CD4-positive, alpha-beta T cell (primary cell): ENCODE data around the gene SPATA31D3. TPM values are rescaled to one million over a fixed set of nuclear protein-coding genes. Genes with fewer than 3 reads are reported as not detected.
"Not testable (repeated sequence)": the region's sequence is repeated elsewhere in the genome, so short reads cannot be mapped to it uniquely, and the experiment has no call there.

ENCODE experiments used
- ATAC-seq: fragments of 200-7000 bp; cut with Tn5 transposase; one replicate; pipeline ENCODE4 v1.10.0; 2022; ENCODE audit warnings: mild to moderate bottlenecking; ENCODE audit not compliant: poor library complexity
- CTCF ChIA-PET: fragments of 350-600 bp; sonication (Branson Sonifier 250); formaldehyde crosslinking; loops from one replicate; lab custom pipeline; 2021; ENCODE audit warnings: antibody characterized with exemption, inconsistent platforms; lab: Charles Lee
- POLR2A ChIA-PET: fragments of 350-600 bp; sonication (Branson Sonifier 250); formaldehyde crosslinking; loops from one replicate; lab custom pipeline; 2021; ENCODE audit warnings: antibody characterized with exemption, inconsistent platforms; lab: Charles Lee
- DNase-seq, 14 experiments: peaks; one replicate each; pipeline ENCODE4 v3.0.0-alpha.2; 2013 to 2020; ENCODE audit warnings: mixed read lengths in 2 of 14
- H3K27ac ChIP-seq, 2 donors: one replicate each; pipeline versions ENCODE4 v1.5.1 to v1.7.0; 2013; ENCODE audit warnings: low read length in 2 of 2, low read depth in 1 of 2, mild to moderate bottlenecking in 1 of 2
- H3K27me3 ChIP-seq, 2 experiments: 1 replicate in 1 of 2; 2 replicates in 1 of 2; pipeline versions ENCODE4 v1.6.1 to v1.7.0; 2013; ENCODE audit warnings: low read length in 2 of 2, control low read depth in 1 of 2, mild to moderate bottlenecking in 1 of 2, moderate library complexity in 1 of 2; ENCODE audit not compliant: insufficient read depth in 2 of 2, control insufficient read depth in 1 of 2
- H3K36me3 ChIP-seq: one replicate; pipeline ENCODE4 v1.6.1; 2013; ENCODE audit warnings: low read length, control low read depth; ENCODE audit not compliant: insufficient read depth
- H3K4me1 ChIP-seq: one replicate; pipeline ENCODE4 v1.6.1; 2013; ENCODE audit warnings: low read length, control low read depth; ENCODE audit not compliant: insufficient read depth
- H3K4me3 ChIP-seq: one replicate; pipeline ENCODE4 v1.5.1; 2013; ENCODE audit warnings: mild to moderate bottlenecking, low read length, moderate library complexity
- H3K9me3 ChIP-seq, 2 experiments: 1 replicate in 1 of 2; 2 replicates in 1 of 2; pipeline versions ENCODE4 v1.6.1 to v1.7.0; 2013; ENCODE audit warnings: low read length in 2 of 2, mild to moderate bottlenecking in 2 of 2, control low read depth in 1 of 2, moderate library complexity in 1 of 2; ENCODE audit not compliant: control insufficient read depth in 1 of 2, insufficient read depth in 1 of 2
- H3K27ac Mint-ChIP-seq: one replicate; pipeline ENCODE4 v1.8.0; 2020; ENCODE audit warnings: mixed read lengths
- H3K27me3 Mint-ChIP-seq: one replicate; pipeline ENCODE4 v1.8.0; 2021; ENCODE audit warnings: mixed read lengths
- H3K36me3 Mint-ChIP-seq: one replicate; pipeline ENCODE4 v1.8.0; 2021; ENCODE audit warnings: low read depth, mixed read lengths
- H3K4me1 Mint-ChIP-seq: one replicate; pipeline ENCODE4 v1.8.0; 2021; ENCODE audit warnings: low read depth, mixed read lengths
- H3K4me3 Mint-ChIP-seq: one replicate; pipeline ENCODE4 v1.8.0; 2020; ENCODE audit warnings: mild to moderate bottlenecking, mixed read lengths
- H3K9me3 Mint-ChIP-seq: one replicate; pipeline ENCODE4 v1.8.0; 2020; ENCODE audit warnings: mixed read lengths
- intact Hi-C, 2 experiments: fragments of 100-400 bp; cut with DNase I in 1 of 2; cut with micrococcal nuclease in 1 of 2; formaldehyde crosslinking; loops; one replicate each; pipeline versions ENCODE4 v1.15.1 to v1.9.0; 2023 to 2025; cut with DNase I, micrococcal nuclease
- total RNA-seq, 174 experiments: library from RNA in 2 of 174; stranded (reverse) in 2 of 174; gene quantifications; one replicate each; pipeline ENCODE4 v1.2.3 and lab custom pipeline; 2021 to 2026
- TF ChIP-seq, protein P1 (sequence below): fragments of 200-600 bp; IDR thresholded peaks from one replicate; pipeline ENCODE4 v1.8.0; 2022; ENCODE audit warnings: antibody characterized with exemption, mild to moderate bottlenecking

SPATA31D3 gene
- total RNA-seq, 2 experiments from 2014 or later: not detected

DNA sequence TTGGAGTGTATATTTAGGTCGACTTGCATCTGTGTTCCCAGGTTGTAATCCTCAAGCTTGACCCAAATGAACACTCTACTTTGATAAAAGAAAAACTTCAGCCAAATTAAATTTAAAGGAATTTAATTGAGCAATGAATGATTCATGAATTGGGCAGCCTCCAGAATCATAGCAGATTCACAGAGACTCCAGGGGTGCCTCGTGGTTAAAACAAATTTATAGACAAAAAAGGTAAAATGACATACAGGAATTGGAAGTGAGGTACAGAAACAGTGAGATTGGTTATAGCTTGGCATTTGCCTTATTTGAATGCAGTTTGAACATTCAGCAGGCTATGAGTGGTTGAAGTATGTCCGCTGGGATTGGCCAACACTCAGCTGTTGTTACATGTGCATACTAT, 36.6 kb upstream of the SPATA31D3 start:
- Mint-ChIP-seq H3K36me3 (no peaks in the 10 kb centered on the region), H3K27ac (no peak overlapping the region), H3K9me3 (no peaks in the 10 kb centered on the region), H3K4me3 (no peak overlapping the region), H3K4me1 (no peaks in the 10 kb centered on the region), H3K27me3 (no peaks in the 10 kb centered on the region)
- H3K9me3 ChIP-seq: no peaks in the 10 kb centered on the region
- TF ChIP-seq, protein P1, sequence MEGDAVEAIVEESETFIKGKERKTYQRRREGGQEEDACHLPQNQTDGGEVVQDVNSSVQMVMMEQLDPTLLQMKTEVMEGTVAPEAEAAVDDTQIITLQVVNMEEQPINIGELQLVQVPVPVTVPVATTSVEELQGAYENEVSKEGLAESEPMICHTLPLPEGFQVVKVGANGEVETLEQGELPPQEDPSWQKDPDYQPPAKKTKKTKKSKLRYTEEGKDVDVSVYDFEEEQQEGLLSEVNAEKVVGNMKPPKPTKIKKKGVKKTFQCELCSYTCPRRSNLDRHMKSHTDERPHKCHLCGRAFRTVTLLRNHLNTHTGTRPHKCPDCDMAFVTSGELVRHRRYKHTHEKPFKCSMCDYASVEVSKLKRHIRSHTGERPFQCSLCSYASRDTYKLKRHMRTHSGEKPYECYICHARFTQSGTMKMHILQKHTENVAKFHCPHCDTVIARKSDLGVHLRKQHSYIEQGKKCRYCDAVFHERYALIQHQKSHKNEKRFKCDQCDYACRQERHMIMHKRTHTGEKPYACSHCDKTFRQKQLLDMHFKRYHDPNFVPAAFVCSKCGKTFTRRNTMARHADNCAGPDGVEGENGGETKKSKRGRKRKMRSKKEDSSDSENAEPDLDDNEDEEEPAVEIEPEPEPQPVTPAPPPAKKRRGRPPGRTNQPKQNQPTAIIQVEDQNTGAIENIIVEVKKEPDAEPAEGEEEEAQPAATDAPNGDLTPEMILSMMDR: no peak
- no peak overlapping the region for H3K27ac ChIP-seq
- POLR2A ChIA-PET: no interaction called here
- no peaks in the 10 kb centered on the region for H3K27me3 ChIP-seq
- ATAC-seq (no peak), DNase-seq (no peak)
- CTCF ChIA-PET: interaction anchor here (1.0 kb wide), 1 partner anchor 11 kb away, joined by 3 read pairs; no protein-coding TSS in a partner anchor
- intact Hi-C loops: no loop called here
- no peaks in the 10 kb centered on the region for H3K36me3 ChIP-seq
- no peak overlapping the region for H3K4me3 ChIP-seq
- no peaks in the 10 kb centered on the region for H3K4me1 ChIP-seq

DNA sequence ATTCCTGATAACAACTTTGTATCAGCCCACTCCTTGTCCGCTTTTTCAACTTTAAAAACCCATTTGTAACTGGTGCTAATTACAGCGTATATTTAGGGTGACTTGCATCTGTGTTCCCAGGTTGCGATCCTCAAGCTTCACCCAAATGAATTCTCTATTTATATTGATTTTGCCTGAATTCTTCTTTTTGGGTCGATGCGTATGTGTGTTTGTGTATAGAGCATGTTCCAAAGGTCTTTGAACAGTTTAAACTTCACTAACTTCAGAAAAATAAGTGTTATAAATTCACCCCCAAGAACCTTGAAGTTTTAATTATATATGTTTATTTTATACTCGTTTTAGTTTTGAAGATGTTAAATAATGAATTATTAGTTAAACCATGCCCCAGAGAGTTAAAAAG, 31.2 kb upstream of the SPATA31D3 start:
- intact Hi-C loops: no loop called here
- H3K9me3 Mint-ChIP-seq: peaks cover 2% of the 10 kb centered on the region
- no peak overlapping the region for H3K27ac ChIP-seq
- H3K27me3 ChIP-seq: no peaks in the 10 kb centered on the region
- no peak overlapping the region for H3K27ac Mint-ChIP-seq
- no peaks in the 10 kb centered on the region for H3K9me3 ChIP-seq
- no peaks in the 10 kb centered on the region for H3K36me3 ChIP-seq
- no peaks in the 10 kb centered on the region for H3K36me3 Mint-ChIP-seq
- H3K4me3 ChIP-seq: no peak overlapping the region
- TF ChIP-seq, protein P1: no peak
- no peaks in the 10 kb centered on the region for H3K27me3 Mint-ChIP-seq
- H3K4me1 ChIP-seq: no peaks in the 10 kb centered on the region
- ATAC-seq (no peak), DNase-seq (no peak)
- H3K4me1 Mint-ChIP-seq: no peaks in the 10 kb centered on the region
- CTCF ChIA-PET: no interaction called here
- no peak overlapping the region for H3K4me3 Mint-ChIP-seq
- POLR2A ChIA-PET: no interaction called here

DNA sequence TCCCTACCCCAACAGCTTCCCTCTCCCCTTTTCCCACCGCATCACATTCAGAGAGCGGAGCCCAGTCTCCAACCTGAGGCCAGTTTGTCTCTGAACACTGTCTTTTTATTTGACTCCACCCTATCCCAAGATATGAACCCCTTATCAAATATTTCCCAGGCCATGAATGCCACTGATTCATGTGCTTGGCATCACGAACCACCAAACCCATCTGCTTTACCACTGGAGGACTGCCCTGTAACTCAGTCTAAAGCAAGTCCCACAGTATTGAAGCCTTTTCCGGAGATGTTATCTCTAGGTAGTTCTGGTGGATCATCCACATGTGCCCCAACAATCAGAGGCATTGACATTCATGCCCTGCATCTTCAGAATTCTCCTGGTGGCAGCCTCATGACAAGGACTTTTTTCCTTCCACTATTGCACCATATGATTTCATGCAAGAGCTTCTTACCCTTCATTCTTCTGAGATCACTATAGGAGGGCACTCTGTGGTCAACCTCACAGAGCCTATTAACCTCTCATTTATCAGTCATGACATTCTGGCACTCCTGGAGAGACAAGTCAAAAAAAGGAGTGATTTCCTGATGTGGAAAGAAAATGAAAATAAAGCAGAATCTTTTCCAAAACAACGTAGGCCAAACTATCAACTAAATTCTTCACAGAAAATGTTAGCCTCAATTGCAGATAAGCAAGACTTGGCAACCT, 27.3 kb upstream of the SPATA31D3 start:
- Histone ChIP-seq H3K27ac (no peak overlapping the region), H3K27me3 (no peaks in the 10 kb centered on the region), H3K4me3 (no peak overlapping the region), H3K36me3 (no peaks in the 10 kb centered on the region), H3K4me1 (no peaks in the 10 kb centered on the region), H3K9me3 (no peaks in the 10 kb centered on the region)
- Mint-ChIP-seq H3K27ac (no peak overlapping the region), H3K4me3 (no peak overlapping the region), H3K9me3 (peaks cover 2% of the 10 kb centered on the region), H3K36me3 (no peaks in the 10 kb centered on the region), H3K27me3 (no peaks in the 10 kb centered on the region), H3K4me1 (no peaks in the 10 kb centered on the region)
- intact Hi-C loops: no loop called here
- CTCF ChIA-PET: no interaction called here
- TF ChIP-seq, protein P1: no peak
- DNase-seq (no peak), ATAC-seq (no peak)
- POLR2A ChIA-PET: no interaction called here

DNA sequence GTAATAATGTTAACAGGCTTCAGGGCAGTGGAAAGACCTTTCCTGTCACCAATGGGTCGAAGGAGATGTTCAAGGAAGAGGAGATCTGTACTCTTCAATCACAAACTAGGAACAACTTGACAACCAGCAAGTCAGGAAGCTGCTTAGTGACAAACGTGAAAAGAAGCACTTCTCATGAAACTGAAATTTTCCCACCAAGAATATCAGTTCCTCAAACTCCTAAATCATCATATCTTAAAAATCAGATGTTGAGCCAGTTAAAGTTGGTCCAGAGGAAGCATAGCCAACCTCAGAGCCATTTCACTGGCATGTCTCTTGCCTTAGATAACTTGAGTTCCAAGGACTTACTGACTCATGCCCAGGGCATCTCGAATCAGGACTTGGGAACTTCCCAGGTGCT, 24.8 kb upstream of the SPATA31D3 start:
- CTCF ChIA-PET, POLR2A ChIA-PET, H3K27ac Mint-ChIP-seq: not testable (repeated sequence)

DNA sequence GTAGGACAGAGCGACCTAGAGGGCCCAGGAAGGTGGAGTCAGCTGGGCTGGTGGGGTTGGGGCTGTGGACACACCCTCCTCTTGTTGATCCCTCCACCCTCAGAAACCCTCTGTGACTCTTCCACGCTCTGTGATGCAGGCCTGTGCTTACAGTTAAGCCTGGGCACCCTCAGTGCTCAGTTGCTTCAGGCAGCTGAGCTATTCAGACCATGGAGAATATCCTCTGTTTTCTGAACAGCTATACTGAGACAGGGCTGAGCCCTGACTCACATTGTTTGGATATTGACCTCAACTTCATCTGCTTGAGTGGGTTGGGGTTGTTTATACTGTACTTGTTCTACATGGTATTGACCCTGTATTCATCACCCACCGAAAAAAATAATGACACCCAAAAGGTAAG, 15.0 kb upstream of the SPATA31D3 start, which contains the start of gene SPATA31D4:
TSS of gene SPATA31D4 (plus strand) at position 124 of the 400 bp plus-strand sequence. CDS start at position 210, 86 bp downstream.
- POLR2A ChIA-PET, H3K4me1 ChIP-seq, H3K4me3 Mint-ChIP-seq, H3K27me3 Mint-ChIP-seq, H3K27ac ChIP-seq, CTCF ChIA-PET, H3K9me3 Mint-ChIP-seq, H3K4me3 ChIP-seq, H3K27me3 ChIP-seq, intact Hi-C loops, ATAC-seq, H3K36me3 ChIP-seq, H3K9me3 ChIP-seq, H3K27ac Mint-ChIP-seq, H3K36me3 Mint-ChIP-seq, H3K4me1 Mint-ChIP-seq, DNase-seq: not testable (repeated sequence)

More for the DNA sequence above, 24.8 kb upstream of the SPATA31D3 start:
- H3K4me3 ChIP-seq, ATAC-seq, H3K27me3 ChIP-seq, H3K9me3 ChIP-seq, H3K4me1 ChIP-seq, H3K4me1 Mint-ChIP-seq, H3K9me3 Mint-ChIP-seq, H3K36me3 Mint-ChIP-seq, H3K27me3 Mint-ChIP-seq, H3K4me3 Mint-ChIP-seq, H3K36me3 ChIP-seq, DNase-seq, H3K27ac ChIP-seq, intact Hi-C loops: not testable (repeated sequence)
